ENCODE data around the gene ZCCHC24. TPM values are rescaled to one million over a fixed set of nuclear protein-coding genes. Genes with fewer than 3 reads are reported as not detected.

ZCCHC24 gene
- total RNA-seq, 1 donor from 2014 or later = 1.3 TPM

DNA sequence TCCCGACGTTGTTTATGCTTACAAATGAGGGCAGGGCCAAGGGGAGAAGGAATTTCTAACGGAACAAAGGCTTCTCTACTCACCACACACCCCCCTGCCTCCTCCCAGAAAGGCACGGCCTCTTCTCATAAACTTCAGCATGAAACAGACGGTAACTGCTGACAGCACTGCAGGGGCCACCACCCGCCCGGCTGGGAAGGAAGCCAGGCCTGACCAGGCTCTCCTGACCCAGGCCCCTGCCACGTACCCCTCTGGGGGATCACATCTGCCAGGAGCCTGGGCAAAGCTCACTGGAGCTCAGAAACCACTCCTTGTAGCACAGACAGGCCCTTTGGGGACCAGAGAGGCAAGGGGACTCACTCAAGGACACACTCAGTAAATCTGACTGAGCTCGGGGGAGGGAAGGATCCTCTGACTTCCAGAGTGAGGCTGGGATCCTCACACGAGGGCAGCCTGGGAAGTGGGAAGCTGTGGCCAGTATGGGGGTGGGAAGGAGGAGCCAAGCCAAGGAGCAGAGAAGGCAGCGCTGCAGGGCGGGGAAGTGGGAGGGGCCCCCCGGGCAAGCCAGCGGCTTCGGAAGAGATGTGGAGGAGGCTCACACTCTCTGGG lies 46.1 kb downstream of the ZCCHC24 start:
- intact Hi-C loops (cut with micrococcal nuclease) = no loop called here
- CTCF ChIA-PET = no interaction called here
- H3K4me3 Mint-ChIP-seq = no peak overlapping the region
- H3K4me1 Mint-ChIP-seq = no peaks in the 10 kb centered on the region
- POLR2A ChIA-PET = no interaction called here
- H3K9me3 Mint-ChIP-seq = peaks cover 2% of the 10 kb centered on the region
- TF ChIP-seq, protein P1, sequence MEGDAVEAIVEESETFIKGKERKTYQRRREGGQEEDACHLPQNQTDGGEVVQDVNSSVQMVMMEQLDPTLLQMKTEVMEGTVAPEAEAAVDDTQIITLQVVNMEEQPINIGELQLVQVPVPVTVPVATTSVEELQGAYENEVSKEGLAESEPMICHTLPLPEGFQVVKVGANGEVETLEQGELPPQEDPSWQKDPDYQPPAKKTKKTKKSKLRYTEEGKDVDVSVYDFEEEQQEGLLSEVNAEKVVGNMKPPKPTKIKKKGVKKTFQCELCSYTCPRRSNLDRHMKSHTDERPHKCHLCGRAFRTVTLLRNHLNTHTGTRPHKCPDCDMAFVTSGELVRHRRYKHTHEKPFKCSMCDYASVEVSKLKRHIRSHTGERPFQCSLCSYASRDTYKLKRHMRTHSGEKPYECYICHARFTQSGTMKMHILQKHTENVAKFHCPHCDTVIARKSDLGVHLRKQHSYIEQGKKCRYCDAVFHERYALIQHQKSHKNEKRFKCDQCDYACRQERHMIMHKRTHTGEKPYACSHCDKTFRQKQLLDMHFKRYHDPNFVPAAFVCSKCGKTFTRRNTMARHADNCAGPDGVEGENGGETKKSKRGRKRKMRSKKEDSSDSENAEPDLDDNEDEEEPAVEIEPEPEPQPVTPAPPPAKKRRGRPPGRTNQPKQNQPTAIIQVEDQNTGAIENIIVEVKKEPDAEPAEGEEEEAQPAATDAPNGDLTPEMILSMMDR (IDR thresholded peaks at IDR 0.05) = no peak
- H3K36me3 Mint-ChIP-seq (ENCODE audit: low read depth) = no peaks in the 10 kb centered on the region
- no peak overlapping the region for H3K27ac Mint-ChIP-seq
- DNase-seq (no peak), ATAC-seq (ENCODE audit: low read depth) (no peak)
- no peaks in the 10 kb centered on the region for H3K27me3 Mint-ChIP-seq

DNA sequence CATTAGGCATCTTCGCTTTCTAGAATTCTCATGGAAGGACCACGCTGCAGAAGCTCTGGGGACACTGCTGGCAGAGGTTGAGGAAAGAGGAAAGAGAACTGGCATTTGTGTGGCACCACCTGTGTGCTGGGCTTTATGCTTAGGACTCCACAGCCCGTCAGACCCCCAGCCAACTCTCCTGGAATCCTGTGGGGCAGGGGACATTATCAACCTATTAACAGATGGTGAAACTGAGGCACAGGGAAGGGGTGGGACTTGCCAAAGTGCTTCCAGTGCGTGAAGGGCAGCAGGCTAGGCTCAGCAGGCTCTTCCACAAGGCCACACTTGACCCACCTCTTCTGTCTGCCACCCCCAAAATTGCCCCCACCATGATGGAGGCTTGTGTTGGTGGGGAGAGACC lies 46.8 kb downstream of the ZCCHC24 start:
- no peak for ATAC-seq (ENCODE audit: low read depth)
- TF ChIP-seq, protein P1 (IDR thresholded peaks at IDR 0.05) = no peak

DNA sequence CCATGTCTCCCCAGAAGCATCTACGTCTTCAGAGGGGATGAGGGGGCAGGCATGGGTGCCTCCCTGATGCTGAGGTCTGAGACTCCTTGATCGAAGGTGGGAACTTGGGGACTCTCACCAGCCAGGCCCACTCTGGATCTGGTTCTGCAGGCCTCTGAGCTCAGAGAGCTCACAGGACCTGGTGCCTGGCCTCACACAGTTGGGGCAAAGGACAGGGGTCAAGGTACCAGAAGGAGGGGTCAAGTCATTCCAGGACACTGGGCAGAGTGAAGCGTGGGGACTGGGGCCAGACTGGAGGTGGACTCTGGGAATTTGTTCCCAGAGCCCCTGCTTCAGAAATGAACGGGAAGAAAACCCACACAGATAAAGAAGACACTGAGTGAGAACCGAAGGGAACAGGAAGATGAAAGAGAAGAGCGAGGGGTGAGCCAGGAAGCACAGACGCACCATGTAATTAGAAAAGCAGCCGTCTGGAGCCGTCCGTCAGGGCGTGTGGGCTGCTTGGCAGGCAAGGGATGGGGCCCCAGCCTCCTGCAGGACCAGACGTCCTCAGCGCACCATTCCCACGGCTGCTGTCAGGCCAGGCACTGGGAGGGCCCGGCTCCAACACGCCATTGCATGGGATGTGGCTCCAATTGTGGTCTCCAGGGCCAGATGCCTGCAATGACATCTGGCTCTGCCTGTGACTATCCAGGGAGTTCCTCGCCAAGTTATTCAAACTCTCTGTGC lies 47.7 kb downstream of the ZCCHC24 start:
- intact Hi-C loops (cut with micrococcal nuclease) = no loop called here
- POLR2A ChIA-PET = no interaction called here
- Mint-ChIP-seq H3K9me3 (peaks cover 2% of the 10 kb centered on the region), H3K27ac (no peak overlapping the region), H3K4me3 (no peak overlapping the region), H3K27me3 (no peaks in the 10 kb centered on the region), H3K36me3 (ENCODE audit: low read depth) (no peaks in the 10 kb centered on the region), H3K4me1 (no peaks in the 10 kb centered on the region)
- CTCF ChIA-PET = no interaction called here
- TF ChIP-seq, protein P1 (IDR thresholded peaks at IDR 0.05) = no peak
- DNase-seq (no peak), ATAC-seq (ENCODE audit: low read depth) (no peak)

More for the DNA sequence above, 46.8 kb downstream of the ZCCHC24 start:
- peaks cover 2% of the 10 kb centered on the region for H3K9me3 Mint-ChIP-seq
- no peaks in the 10 kb centered on the region for H3K4me1 Mint-ChIP-seq
- H3K4me3 Mint-ChIP-seq = no peak overlapping the region
- H3K27me3 Mint-ChIP-seq = no peaks in the 10 kb centered on the region
- H3K36me3 Mint-ChIP-seq (ENCODE audit: low read depth) = no peaks in the 10 kb centered on the region
- no peak for DNase-seq
- no peak overlapping the region for H3K27ac Mint-ChIP-seq
- ChIA-PET POLR2A (no interaction called here), CTCF (no interaction called here)
- intact Hi-C loops (cut with micrococcal nuclease) = no loop called here

DNA sequence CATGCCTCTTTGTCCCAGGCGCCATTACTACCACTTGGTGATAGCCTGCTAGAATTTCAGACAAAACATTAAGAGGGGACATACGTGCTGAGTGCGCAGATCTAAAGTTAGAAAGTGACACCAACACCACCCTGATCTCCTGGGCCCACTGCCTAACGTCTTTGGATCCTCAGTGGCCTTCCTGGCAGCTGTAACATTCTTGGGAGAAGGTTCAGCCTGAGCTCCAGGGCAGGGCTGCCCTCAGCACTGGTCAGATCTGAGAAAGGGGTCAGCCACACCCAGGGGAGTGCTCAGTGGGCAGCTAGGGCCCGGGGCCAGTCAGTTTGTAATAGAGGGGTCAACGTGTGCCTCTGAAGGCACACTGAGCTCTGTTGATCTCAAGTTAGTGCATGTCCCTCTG lies 48.4 kb downstream of the ZCCHC24 start:
- intact Hi-C loops (cut with micrococcal nuclease) = no loop called here
- TF ChIP-seq, protein P1 (IDR thresholded peaks at IDR 0.05) = no peak
- H3K36me3 Mint-ChIP-seq (ENCODE audit: low read depth) = no peaks in the 10 kb centered on the region
- POLR2A ChIA-PET = no interaction called here
- H3K27ac Mint-ChIP-seq = no peak overlapping the region
- H3K4me3 Mint-ChIP-seq = no peak overlapping the region
- H3K4me1 Mint-ChIP-seq = no peaks in the 10 kb centered on the region
- ATAC-seq (ENCODE audit: low read depth) = no peak
- CTCF ChIA-PET = no interaction called here
- DNase-seq = no peak
- H3K9me3 Mint-ChIP-seq = peaks cover 2% of the 10 kb centered on the region
- no peaks in the 10 kb centered on the region for H3K27me3 Mint-ChIP-seq

DNA sequence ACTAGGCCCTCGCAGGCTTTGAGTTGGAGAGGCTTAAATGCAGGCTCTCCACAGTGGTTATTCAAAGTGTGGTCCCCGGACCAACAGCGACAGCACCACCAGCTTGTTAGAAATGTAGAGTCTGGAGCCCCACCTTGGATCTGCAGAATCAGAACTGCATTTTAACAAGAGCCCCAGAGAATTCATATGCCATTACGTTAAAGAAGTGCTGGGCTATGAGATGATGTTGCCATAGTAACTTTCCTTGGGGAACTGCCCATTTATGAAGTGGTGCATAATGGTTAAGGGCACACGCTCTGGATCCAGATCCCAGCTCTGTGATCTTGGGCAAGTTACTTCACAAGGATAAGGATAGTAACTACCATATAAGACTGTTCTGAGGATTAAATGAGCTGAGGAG lies 48.9 kb downstream of the ZCCHC24 start:
- no peaks in the 10 kb centered on the region for H3K36me3 Mint-ChIP-seq (ENCODE audit: low read depth)
- DNase-seq = no peak
- CTCF ChIA-PET = no interaction called here
- no peak overlapping the region for H3K4me3 Mint-ChIP-seq
- ATAC-seq (ENCODE audit: low read depth) = no peak
- POLR2A ChIA-PET = no interaction called here
- no peaks in the 10 kb centered on the region for H3K4me1 Mint-ChIP-seq
- no peak overlapping the region for H3K27ac Mint-ChIP-seq
- H3K27me3 Mint-ChIP-seq = no peaks in the 10 kb centered on the region
- TF ChIP-seq, protein P1 (IDR thresholded peaks at IDR 0.05) = no peak
- intact Hi-C loops (cut with micrococcal nuclease) = no loop called here
- H3K9me3 Mint-ChIP-seq = peaks cover 2% of the 10 kb centered on the region
